ENCODE data around the gene B4GALT4. TPM values are rescaled to one million over a fixed set of nuclear protein-coding genes. Genes with fewer than 3 reads are reported as not detected.

B4GALT4 gene
- total and polyA plus RNA-seq, 2 donors (not counting 3 experiments of a cell fraction or from before 2014, with no cell fraction given): 3.7 to 7.1 TPM

DNA sequence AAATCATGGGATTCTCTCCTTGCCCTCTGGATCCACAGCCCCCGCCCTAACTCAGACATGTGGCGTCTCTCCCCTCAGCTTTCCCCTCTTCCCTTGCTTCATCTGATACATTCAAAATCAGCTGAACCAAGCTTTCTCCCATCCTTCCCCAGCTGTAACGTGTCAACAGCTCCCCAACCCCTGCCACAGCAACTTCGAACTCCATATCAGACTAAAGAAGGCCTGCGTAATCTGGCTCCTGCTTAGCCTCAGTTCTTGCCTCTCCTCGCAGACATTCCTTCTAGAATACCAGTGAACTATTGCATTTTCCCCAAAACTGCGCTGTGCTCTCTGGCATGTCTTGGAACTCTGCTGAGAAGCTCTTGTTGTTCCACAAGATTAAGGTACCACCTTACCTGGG, 18.3 kb downstream of the B4GALT4 start:
- H3K4me1 ChIP-seq (ENCODE audit: control insufficient read depth, extremely low read depth, insufficient read depth, low read length): no peaks in the 10 kb centered on the region
- H3K36me3 ChIP-seq (ENCODE audit: control insufficient read depth in 2 of 2, extremely low read depth in 1 of 2, insufficient read depth in 2 of 2, low read length in 2 of 2): peaks cover 0 to 23% of the 10 kb centered on the region in 2 experiments
- no peak overlapping the region for H3K9ac ChIP-seq (replicated peaks; ENCODE audit: extremely low read depth, insufficient read depth, low read length)
- no peaks in the 10 kb centered on the region for H3K9me1 ChIP-seq (replicated peaks; ENCODE audit: control insufficient read depth, extremely low read depth, insufficient read depth, low read length)
- CTCF ChIA-PET: no interaction called here
- H3K4me3 ChIP-seq (replicated peaks in 1 of 3; ENCODE audit: insufficient read depth in 1 of 3, low read depth in 1 of 3, low read length in 3 of 3): no peak overlapping the region
- no peak overlapping the region for H3K4me2 ChIP-seq (ENCODE audit: insufficient read depth, low read length)
- H3K27me3 ChIP-seq (ENCODE audit: control insufficient read depth in 2 of 2, insufficient read depth in 2 of 2, low read length in 2 of 2): no peaks in the 10 kb centered on the region
- no peaks in the 10 kb centered on the region for H3K79me2 ChIP-seq (ENCODE audit: control insufficient read depth, insufficient read depth, low read length)
- FAIRE-seq (no peak), DNase-seq (ENCODE audit: low read depth, low spot score) (no peak)
- dilution Hi-C loops (cut with MboI; ENCODE audit: extremely low pct_ligation_motif_present, low sequenced_read_pairs): no loop called here
- no peaks in the 10 kb centered on the region for H3K9me3 ChIP-seq (replicated peaks; ENCODE audit: control insufficient read depth, insufficient read depth, low read length)
- TF ChIP-seq GATA2 (IDR thresholded peaks at IDR 0.05; ENCODE audit: insufficient read depth, insufficient read length, low read depth, low read length) (no peak), POLR2A (IDR thresholded peaks at IDR 0.05; ENCODE audit: low read depth, low read length) (no peak)
- BruUV-seq (replicated peaks): no TSS peak
- POLR2A ChIA-PET: no interaction called here
- no peak overlapping the region for H2AFZ ChIP-seq (ENCODE audit: low read depth, low read length)
- no peaks in the 10 kb centered on the region for H4K20me1 ChIP-seq (replicated peaks; ENCODE audit: control insufficient read depth, extremely low read depth, insufficient read depth, low read length)
- intact Hi-C loops (cut with micrococcal nuclease): no loop called here
- H3K27ac ChIP-seq (ENCODE audit: insufficient read depth, low read depth, low read length): no peak overlapping the region

DNA sequence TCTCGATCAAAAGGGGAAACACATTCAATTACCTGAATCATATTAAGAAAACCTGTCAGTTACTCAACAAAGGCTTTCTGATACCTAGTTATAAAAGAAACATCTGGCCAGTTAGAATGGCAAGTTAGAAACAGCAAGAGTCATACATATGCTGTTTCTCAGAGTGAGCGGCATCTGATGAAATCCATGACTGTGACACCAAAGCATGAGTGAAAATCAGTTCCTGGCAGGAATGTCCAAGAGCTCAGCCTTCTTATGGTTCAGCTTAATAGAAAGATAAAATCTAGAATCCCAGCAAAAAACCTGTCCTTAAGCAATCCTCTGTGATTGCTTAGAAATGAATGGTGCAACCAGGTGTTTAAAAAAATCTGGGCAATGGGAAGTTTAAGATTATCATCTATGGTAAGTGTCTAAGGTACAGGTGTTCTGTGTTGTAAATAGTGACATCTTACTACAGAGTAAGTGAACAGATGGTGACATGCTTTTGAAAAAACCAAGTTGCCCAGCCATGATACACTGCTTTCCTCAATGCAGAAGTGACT, 18.8 kb downstream of the B4GALT4 start:
- Histone ChIP-seq H3K27ac (ENCODE audit: insufficient read depth, low read depth, low read length) (no peak overlapping the region), H3K9me3 (replicated peaks; ENCODE audit: control insufficient read depth, insufficient read depth, low read length) (no peaks in the 10 kb centered on the region), H3K36me3 (ENCODE audit: control insufficient read depth in 2 of 2, extremely low read depth in 1 of 2, insufficient read depth in 2 of 2, low read length in 2 of 2) (peaks cover 0 to 27% of the 10 kb centered on the region in 2 experiments), H3K27me3 (ENCODE audit: control insufficient read depth in 2 of 2, insufficient read depth in 2 of 2, low read length in 2 of 2) (no peaks in the 10 kb centered on the region), H3K9me1 (replicated peaks; ENCODE audit: control insufficient read depth, extremely low read depth, insufficient read depth, low read length) (no peaks in the 10 kb centered on the region), H3K9ac (replicated peaks; ENCODE audit: extremely low read depth, insufficient read depth, low read length) (no peak overlapping the region), H3K4me2 (ENCODE audit: insufficient read depth, low read length) (no peak overlapping the region), H3K4me3 (replicated peaks in 1 of 3; ENCODE audit: insufficient read depth in 1 of 3, low read depth in 1 of 3, low read length in 3 of 3) (no peak overlapping the region), H2AFZ (ENCODE audit: low read depth, low read length) (no peak overlapping the region), H4K20me1 (replicated peaks; ENCODE audit: control insufficient read depth, extremely low read depth, insufficient read depth, low read length) (no peaks in the 10 kb centered on the region), H3K79me2 (ENCODE audit: control insufficient read depth, insufficient read depth, low read length) (no peaks in the 10 kb centered on the region), H3K4me1 (ENCODE audit: control insufficient read depth, extremely low read depth, insufficient read depth, low read length) (no peaks in the 10 kb centered on the region)
- POLR2A ChIA-PET: no interaction called here
- CTCF ChIA-PET: no interaction called here
- intact Hi-C loops (cut with micrococcal nuclease): no loop called here
- TF ChIP-seq, protein P1, sequence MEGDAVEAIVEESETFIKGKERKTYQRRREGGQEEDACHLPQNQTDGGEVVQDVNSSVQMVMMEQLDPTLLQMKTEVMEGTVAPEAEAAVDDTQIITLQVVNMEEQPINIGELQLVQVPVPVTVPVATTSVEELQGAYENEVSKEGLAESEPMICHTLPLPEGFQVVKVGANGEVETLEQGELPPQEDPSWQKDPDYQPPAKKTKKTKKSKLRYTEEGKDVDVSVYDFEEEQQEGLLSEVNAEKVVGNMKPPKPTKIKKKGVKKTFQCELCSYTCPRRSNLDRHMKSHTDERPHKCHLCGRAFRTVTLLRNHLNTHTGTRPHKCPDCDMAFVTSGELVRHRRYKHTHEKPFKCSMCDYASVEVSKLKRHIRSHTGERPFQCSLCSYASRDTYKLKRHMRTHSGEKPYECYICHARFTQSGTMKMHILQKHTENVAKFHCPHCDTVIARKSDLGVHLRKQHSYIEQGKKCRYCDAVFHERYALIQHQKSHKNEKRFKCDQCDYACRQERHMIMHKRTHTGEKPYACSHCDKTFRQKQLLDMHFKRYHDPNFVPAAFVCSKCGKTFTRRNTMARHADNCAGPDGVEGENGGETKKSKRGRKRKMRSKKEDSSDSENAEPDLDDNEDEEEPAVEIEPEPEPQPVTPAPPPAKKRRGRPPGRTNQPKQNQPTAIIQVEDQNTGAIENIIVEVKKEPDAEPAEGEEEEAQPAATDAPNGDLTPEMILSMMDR (IDR thresholded peaks at IDR 0.05; ENCODE audit: extremely low read depth in 1 of 2, insufficient read depth in 1 of 2, low read depth in 1 of 2, low read length in 2 of 2): no peak
- TF ChIP-seq EZH2 (IDR thresholded peaks at IDR 0.05; ENCODE audit: borderline replicate concordance, low read depth, low read length, severe bottlenecking) (no peak), POLR2A (IDR thresholded peaks at IDR 0.05; ENCODE audit: low read depth, low read length) (no peak), MAX (IDR thresholded peaks at IDR 0.05; ENCODE audit: insufficient read depth, insufficient read length) (no peak), POLR2AphosphoS5 (IDR thresholded peaks at IDR 0.05; ENCODE audit: insufficient read depth, low read depth, low read length) (no peak), MYC (IDR thresholded peaks at IDR 0.05; ENCODE audit: low read depth, low read length) (no peak)
- DNase-seq (ENCODE audit: low read depth, low spot score) (no peak), FAIRE-seq (no peak)
- dilution Hi-C loops (cut with MboI; ENCODE audit: extremely low pct_ligation_motif_present, low sequenced_read_pairs): no loop called here
- no TSS peak for BruUV-seq (replicated peaks)
